Mononuclear cell (primary cell): Measurements from ENCODE around the gene RNPC3. TPM values are rescaled to one million over a fixed set of nuclear protein-coding genes. Genes with fewer than 3 reads are reported as not detected.
A peak's percentile ranks its signal among the peaks of the same experiment; 100 is the strongest.
"Not testable (repeated sequence)": the region's sequence is repeated elsewhere in the genome, so short reads cannot be mapped to it uniquely, and the experiment has no call there.

Source experiments
- H3K27me3 ChIP-seq: 2 replicates; pipeline ENCODE4 v1.6.0; 2011; ENCODE audit warnings: low read length, control low read depth; ENCODE audit not compliant: insufficient read depth
- H3K4me1 ChIP-seq: 2 replicates; pipeline ENCODE4 v1.5.1; 2011; ENCODE audit warnings: mild to moderate bottlenecking, low read length, control low read depth; ENCODE audit not compliant: insufficient read depth
- H3K4me3 ChIP-seq: 2 replicates; pipeline ENCODE4 v1.5.1; 2011; ENCODE audit warnings: mild to moderate bottlenecking, low read length, moderate library complexity
- H3K9me3 ChIP-seq: 2 replicates; pipeline ENCODE4 v1.5.1; 2011; ENCODE audit warnings: low read depth, mild to moderate bottlenecking, control low read depth, low read length
- total RNA-seq: library from RNA; depleted of rRNA; stranded (reverse); fragments of >200 nt; gene quantifications from one replicate; pipeline ENCODE4 v1.2.3, GENCODE V29; 2012

RNPC3 gene
- total RNA-seq, 1 donor: 59.9 TPM

GRCh38 chr1:103525114-103525606, 339 bp upstream of the RNPC3 start:
- H3K4me3 ChIP-seq: peak overlapping the region; percentile 19

GRCh38 chr1:103527331-103527730, 1.8 kb downstream of the RNPC3 start:
- H3K4me1 ChIP-seq: peaks cover 24% of the 10 kb centered on the region
- no peak overlapping the region for H3K4me3 ChIP-seq
- H3K27me3 ChIP-seq: no peaks in the 10 kb centered on the region
- H3K9me3 ChIP-seq: no peaks in the 10 kb centered on the region

More at GRCh38 chr1:103525114-103525606, 339 bp upstream of the RNPC3 start:
- Histone ChIP-seq H3K27me3 (no peaks in the 10 kb centered on the region), H3K4me1 (peaks cover 24% of the 10 kb centered on the region), H3K9me3 (no peaks in the 10 kb centered on the region)

- peaks cover 21% of the 10 kb centered on the region for H3K4me1 ChIP-seq
- no peaks in the 10 kb centered on the region for H3K9me3 ChIP-seq
- no peak overlapping the region for H3K4me3 ChIP-seq
- H3K27me3 ChIP-seq: no peaks in the 10 kb centered on the region
Observed at GRCh38 chr1:103529746-103530145, 4.2 kb downstream of the RNPC3 start.

GRCh38 chr1:103538226-103538625, 12.7 kb downstream of the RNPC3 start:
- Histone ChIP-seq H3K4me1 (no peaks in the 10 kb centered on the region), H3K27me3 (no peaks in the 10 kb centered on the region), H3K9me3 (no peaks in the 10 kb centered on the region), H3K4me3 (no peak overlapping the region)

GRCh38 chr1:103541431-103541830, 15.9 kb downstream of the RNPC3 start:
- H3K27me3 ChIP-seq: no peaks in the 10 kb centered on the region
- no peaks in the 10 kb centered on the region for H3K4me1 ChIP-seq
- no peak overlapping the region for H3K4me3 ChIP-seq
- H3K9me3 ChIP-seq: no peaks in the 10 kb centered on the region

GRCh38 chr1:103546496-103546895, 21.0 kb downstream of the RNPC3 start:
- H3K9me3 ChIP-seq: no peaks in the 10 kb centered on the region
- H3K27me3 ChIP-seq: no peaks in the 10 kb centered on the region
- no peak overlapping the region for H3K4me3 ChIP-seq
- H3K4me1 ChIP-seq: no peaks in the 10 kb centered on the region

- Histone ChIP-seq H3K4me3 (no peak overlapping the region), H3K27me3 (no peaks in the 10 kb centered on the region), H3K9me3 (no peaks in the 10 kb centered on the region), H3K4me1 (no peaks in the 10 kb centered on the region)
Observed at GRCh38 chr1:103547840-103548239, 22.3 kb downstream of the RNPC3 start.

GRCh38 chr1:103560427-103560826, 34.9 kb downstream of the RNPC3 start:
- no peaks in the 10 kb centered on the region for H3K9me3 ChIP-seq
- H3K4me1 ChIP-seq: peaks cover 6% of the 10 kb centered on the region
- no peaks in the 10 kb centered on the region for H3K27me3 ChIP-seq
- H3K4me3 ChIP-seq: no peak overlapping the region

GRCh38 chr1:103561124-103561523, 35.6 kb downstream of the RNPC3 start:
- not testable (repeated sequence) for H3K4me1 ChIP-seq, H3K27me3 ChIP-seq, H3K4me3 ChIP-seq, H3K9me3 ChIP-seq

GRCh38 chr1:103561643-103562395, 36.3 kb downstream of the RNPC3 start:
- H3K9me3 ChIP-seq: no peaks in the 10 kb centered on the region
- peaks cover 6% of the 10 kb centered on the region for H3K4me1 ChIP-seq
- no peak overlapping the region for H3K4me3 ChIP-seq
- no peaks in the 10 kb centered on the region for H3K27me3 ChIP-seq

- Histone ChIP-seq H3K9me3 (no peaks in the 10 kb centered on the region), H3K4me1 (peaks cover 6% of the 10 kb centered on the region), H3K27me3 (no peaks in the 10 kb centered on the region), H3K4me3 (no peak overlapping the region)
Observed at GRCh38 chr1:103563056-103563455, 37.6 kb downstream of the RNPC3 start.

- no peaks in the 10 kb centered on the region for H3K27me3 ChIP-seq
- H3K4me1 ChIP-seq: no peaks in the 10 kb centered on the region
- H3K9me3 ChIP-seq: no peaks in the 10 kb centered on the region
- H3K4me3 ChIP-seq: no peak overlapping the region
Observed at GRCh38 chr1:103569493-103569892, 44.0 kb downstream of the RNPC3 start.

- H3K9me3 ChIP-seq, H3K4me1 ChIP-seq, H3K4me3 ChIP-seq, H3K27me3 ChIP-seq: not testable (repeated sequence)
Observed at GRCh38 chr1:103571289-103571688, 45.8 kb downstream of the RNPC3 start, which contains the start of gene AMY2B. AMY2B (plus strand) TSS chr1:103571589; CDS start chr1:103571603, 14 bp downstream.

GRCh38 chr1:103576065-103576464, 50.6 kb downstream of the RNPC3 start:
- Histone ChIP-seq H3K4me1 (no peaks in the 10 kb centered on the region), H3K4me3 (no peak overlapping the region), H3K9me3 (no peaks in the 10 kb centered on the region), H3K27me3 (no peaks in the 10 kb centered on the region)

GRCh38 chr1:103576784-103577183, 51.3 kb downstream of the RNPC3 start:
- not testable (repeated sequence) for H3K4me1 ChIP-seq, H3K9me3 ChIP-seq, H3K4me3 ChIP-seq, H3K27me3 ChIP-seq

- H3K4me1 ChIP-seq: no peaks in the 10 kb centered on the region
- no peaks in the 10 kb centered on the region for H3K27me3 ChIP-seq
- no peaks in the 10 kb centered on the region for H3K9me3 ChIP-seq
Observed at GRCh38 chr1:103582464-103582863, 57.0 kb downstream of the RNPC3 start.

More at GRCh38 chr1:103582464-103582863, 57.0 kb downstream of the RNPC3 start:
- no peak overlapping the region for H3K4me3 ChIP-seq
